Activated CD8-positive, alpha-beta memory T cell treated with anti-CD3 and anti-CD28 coated beads, Interleukin-2, amount 10 ng/mL, durations not matched to agents 7 days and 5 days (primary cell): ENCODE data around the gene KCNMB3. TPM values are rescaled to one million over a fixed set of nuclear protein-coding genes. Genes with fewer than 3 reads are reported as not detected.
"Not testable (repeated sequence)": the region's sequence is repeated elsewhere in the genome, so short reads cannot be mapped to it uniquely, and the experiment has no call there.

ENCODE experiments used
- ATAC-seq: fragments of 150-1000 bp; cut with Tn5 transposase; one replicate; pipeline ENCODE4 v1.10.0; 2021; ENCODE audit warnings: moderate library complexity
- CTCF ChIA-PET: fragments of 350-600 bp; sonication (Branson Sonifier 250); formaldehyde crosslinking; loops from one replicate; lab custom pipeline; 2021; ENCODE audit warnings: antibody characterized with exemption; lab: Charles Lee
- DNase-seq: peaks from one replicate; pipeline ENCODE4 v3.0.0-alpha.2; 2020
- H3K27ac Mint-ChIP-seq: one replicate; pipeline ENCODE4 v1.8.0; 2021; ENCODE audit warnings: mild to moderate bottlenecking, mixed read lengths
- H3K27me3 Mint-ChIP-seq: one replicate; pipeline ENCODE4 v1.8.0; 2021; ENCODE audit warnings: mixed read lengths
- H3K36me3 Mint-ChIP-seq: one replicate; pipeline ENCODE4 v1.8.0; 2021; ENCODE audit warnings: mild to moderate bottlenecking, mixed read lengths
- H3K4me1 Mint-ChIP-seq: one replicate; pipeline ENCODE4 v1.8.0; 2021; ENCODE audit warnings: mixed read lengths
- H3K4me3 Mint-ChIP-seq: one replicate; pipeline ENCODE4 v1.8.0; 2021; ENCODE audit warnings: mild to moderate bottlenecking, moderate library complexity, mixed read lengths
- H3K9me3 Mint-ChIP-seq: one replicate; pipeline ENCODE4 v1.8.0; 2022; ENCODE audit warnings: low read depth, mixed read lengths
- total RNA-seq, 2 experiments: library from RNA; stranded (reverse); gene quantifications; one replicate each; pipeline ENCODE4 v1.2.3, GENCODE V29; 2021

Gene KCNMB3
- total RNA-seq, 2 experiments from 2014 or later = 1.4 TPM

DNA sequence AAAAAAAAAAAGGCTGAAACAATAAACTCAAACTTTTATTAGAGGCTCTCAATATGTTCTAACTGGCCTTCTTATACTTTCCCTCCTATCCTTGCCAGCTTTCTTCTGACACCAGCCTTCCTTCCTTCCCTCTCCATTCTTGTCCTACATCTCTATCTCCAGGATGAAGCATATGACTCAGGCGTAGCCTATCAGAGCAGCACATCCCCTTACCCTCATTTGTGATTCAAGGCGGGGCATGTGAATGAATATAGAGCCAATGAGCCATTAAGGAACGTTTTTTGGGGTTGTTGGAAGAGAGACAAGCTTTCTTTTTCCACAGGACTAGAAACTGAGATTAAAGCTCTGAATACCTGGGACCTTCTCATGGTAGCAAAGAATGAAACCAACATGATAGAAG, 25.1 kb upstream of the KCNMB3 start:
- no peak overlapping the region for H3K27ac Mint-ChIP-seq
- peaks cover 27% of the 10 kb centered on the region for H3K27me3 Mint-ChIP-seq
- no peak for DNase-seq
- no peak for ATAC-seq
- CTCF ChIA-PET = interaction anchor here (1.3 kb wide), 1 partner anchor 14 kb away, joined by 5 read pairs; no protein-coding TSS in a partner anchor
- no peaks in the 10 kb centered on the region for H3K9me3 Mint-ChIP-seq
- H3K36me3 Mint-ChIP-seq = no peaks in the 10 kb centered on the region
- H3K4me1 Mint-ChIP-seq = no peaks in the 10 kb centered on the region
- H3K4me3 Mint-ChIP-seq = no peak overlapping the region

DNA sequence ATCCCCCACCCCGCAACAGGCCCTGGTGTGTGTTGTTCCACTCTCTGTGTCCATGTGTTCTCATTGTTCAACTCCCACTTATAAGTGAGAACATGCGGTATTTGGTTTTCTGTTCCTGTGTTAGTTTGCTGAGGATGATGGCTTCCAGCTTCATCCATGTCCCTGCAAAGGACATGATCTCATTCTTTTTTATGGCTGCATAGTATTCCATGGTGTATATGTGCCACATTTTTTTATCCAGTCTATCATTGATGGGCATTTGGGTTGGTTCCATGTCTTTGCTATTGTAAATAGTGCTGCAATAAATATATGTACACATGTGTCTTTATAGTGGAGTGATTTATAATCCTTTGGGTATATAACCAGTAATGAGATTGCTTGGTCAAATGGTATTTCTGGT, 23.5 kb upstream of the KCNMB3 start:
- peaks cover 27% of the 10 kb centered on the region for H3K27me3 Mint-ChIP-seq
- not testable (repeated sequence) for H3K9me3 Mint-ChIP-seq, ATAC-seq, H3K4me3 Mint-ChIP-seq, DNase-seq, H3K4me1 Mint-ChIP-seq, H3K36me3 Mint-ChIP-seq, H3K27ac Mint-ChIP-seq
- CTCF ChIA-PET = interaction anchor here (0.6 kb wide), 1 partner anchor 1183 kb away, joined by 3 read pairs; no protein-coding TSS in a partner anchor

DNA sequence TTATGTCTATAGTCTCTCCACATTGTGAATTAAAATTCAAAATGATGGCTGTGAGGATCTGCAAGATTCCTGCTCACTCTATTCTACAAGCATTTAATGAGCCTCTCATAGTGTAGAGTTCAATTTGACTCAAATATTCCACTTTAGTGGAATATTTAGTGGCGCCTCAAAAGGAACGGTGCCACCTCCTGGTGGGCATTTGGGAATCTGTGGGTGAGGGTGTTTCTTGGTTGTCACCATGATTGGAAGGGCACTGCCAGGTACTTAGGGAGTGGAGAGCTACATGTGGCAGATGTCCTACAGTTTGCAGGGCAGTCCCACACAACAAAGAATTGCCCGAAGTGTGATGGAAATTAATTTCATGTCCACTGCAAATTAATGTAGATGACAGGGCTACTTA, 21.5 kb upstream of the KCNMB3 start:
- CTCF ChIA-PET = interaction anchor here (0.8 kb wide), 1 partner anchor 10 kb away, joined by 3 read pairs; no protein-coding TSS in a partner anchor
- Mint-ChIP-seq H3K27me3 (peaks cover 18% of the 10 kb centered on the region), H3K27ac (no peak overlapping the region), H3K9me3 (no peaks in the 10 kb centered on the region), H3K4me1 (no peaks in the 10 kb centered on the region), H3K36me3 (no peaks in the 10 kb centered on the region), H3K4me3 (no peak overlapping the region)
- DNase-seq (no peak), ATAC-seq (no peak)

GRCh38 chr3:179269152-179269707, 18.3 kb upstream of the KCNMB3 start:
- ATAC-seq (no peak), DNase-seq (no peak)
- Mint-ChIP-seq H3K36me3 (no peaks in the 10 kb centered on the region), H3K4me3 (no peak overlapping the region), H3K27ac (no peak overlapping the region), H3K4me1 (peaks cover 9% of the 10 kb centered on the region), H3K9me3 (no peaks in the 10 kb centered on the region), H3K27me3 (peaks cover 18% of the 10 kb centered on the region)
- CTCF ChIA-PET = interaction anchor here (0.9 to 1.3 kb wide), 3 partner anchors 8 to 123 kb away, joined by 3 to 4 read pairs (median 3); no protein-coding TSS in a partner anchor

DNA sequence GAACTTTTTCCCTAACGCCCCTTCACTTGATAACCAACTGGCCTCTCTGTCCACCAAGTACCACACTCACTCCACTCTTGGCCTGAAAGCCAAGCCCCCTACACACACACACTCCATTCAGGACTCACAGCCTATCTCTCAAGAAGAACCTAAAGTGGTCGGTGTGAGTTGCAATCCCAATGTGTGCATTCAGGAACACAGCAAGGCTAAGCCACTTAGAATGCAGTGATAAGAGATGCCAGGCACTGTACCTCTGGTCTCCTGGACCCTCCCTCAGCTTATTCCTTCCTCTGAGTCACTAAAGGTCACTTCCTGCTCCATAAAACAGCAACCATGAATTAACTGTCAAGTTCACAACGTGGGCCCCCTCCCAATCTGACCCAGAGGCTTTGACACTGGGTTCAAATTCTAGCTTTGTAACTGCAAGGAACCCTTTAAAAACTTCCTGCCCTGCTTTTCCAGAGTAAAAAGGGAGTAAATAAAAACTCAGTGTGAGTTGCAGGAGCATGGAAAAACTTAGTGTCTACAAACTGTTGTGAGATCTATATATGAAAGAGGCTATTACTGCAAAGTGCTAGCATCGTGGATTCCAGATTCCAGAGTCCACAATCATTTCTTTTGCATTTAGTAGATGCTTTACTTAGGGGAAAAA, 17.6 kb upstream of the KCNMB3 start:
- no peaks in the 10 kb centered on the region for H3K36me3 Mint-ChIP-seq
- H3K4me3 Mint-ChIP-seq = no peak overlapping the region
- no peak for ATAC-seq
- peaks cover 20% of the 10 kb centered on the region for H3K27me3 Mint-ChIP-seq
- peaks cover 9% of the 10 kb centered on the region for H3K4me1 Mint-ChIP-seq
- CTCF ChIA-PET = interaction anchor here (0.9 kb wide), 1 partner anchor 9 kb away, joined by 3 read pairs; no protein-coding TSS in a partner anchor
- no peak overlapping the region for H3K27ac Mint-ChIP-seq
- no peaks in the 10 kb centered on the region for H3K9me3 Mint-ChIP-seq
- DNase-seq = no peak

- CTCF ChIA-PET = no interaction called here
- Mint-ChIP-seq H3K27ac (no peak overlapping the region), H3K36me3 (no peaks in the 10 kb centered on the region)
Measured at GRCh38 chr3:179266701-179267211, 15.8 kb upstream of the KCNMB3 start.

DNA sequence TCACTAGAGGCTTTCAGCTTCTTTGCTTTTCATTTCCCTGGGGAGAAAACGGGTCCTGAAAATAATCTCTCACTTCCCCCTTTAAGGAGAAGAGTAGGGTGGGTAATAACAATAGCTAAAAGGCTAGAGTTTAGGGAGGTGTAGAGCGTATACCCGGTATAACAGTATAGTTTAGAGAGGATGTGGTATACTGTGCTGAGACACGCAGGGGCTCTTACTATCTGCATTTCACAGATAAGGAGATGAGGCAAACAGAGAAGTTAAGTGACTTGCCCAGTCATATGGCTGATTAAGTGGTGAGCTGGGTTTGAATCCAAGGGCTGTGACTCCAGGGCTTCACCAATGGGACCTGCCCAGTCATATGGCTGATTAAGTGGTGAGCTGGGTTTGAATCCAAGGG, 15.0 kb upstream of the KCNMB3 start:
- DNase-seq = peak; percentile 51
- H3K27ac Mint-ChIP-seq = no peak overlapping the region
- peaks cover 17% of the 10 kb centered on the region for H3K4me1 Mint-ChIP-seq
- H3K4me3 Mint-ChIP-seq = no peak overlapping the region
- no peaks in the 10 kb centered on the region for H3K36me3 Mint-ChIP-seq
- ATAC-seq = peak; percentile 37
- CTCF ChIA-PET = no interaction called here
- peaks cover 20% of the 10 kb centered on the region for H3K27me3 Mint-ChIP-seq
- no peaks in the 10 kb centered on the region for H3K9me3 Mint-ChIP-seq

More at GRCh38 chr3:179266701-179267211, 15.8 kb upstream of the KCNMB3 start:
- Mint-ChIP-seq H3K4me3 (no peak overlapping the region), H3K9me3 (no peaks in the 10 kb centered on the region), H3K4me1 (peaks cover 13% of the 10 kb centered on the region), H3K27me3 (peaks cover 20% of the 10 kb centered on the region)
- ATAC-seq = no peak
- no peak for DNase-seq

- peaks cover 20% of the 10 kb centered on the region for H3K27me3 Mint-ChIP-seq
- CTCF ChIA-PET = no interaction called here
Measured at GRCh38 chr3:179265092-179265491, 14.2 kb upstream of the KCNMB3 start.

GRCh38 chr3:179264449-179264848, 13.5 kb upstream of the KCNMB3 start:
- peaks cover 20% of the 10 kb centered on the region for H3K27me3 Mint-ChIP-seq
- CTCF ChIA-PET = no interaction called here
- peaks cover 28% of the 10 kb centered on the region for H3K4me1 Mint-ChIP-seq
- DNase-seq = no peak
- H3K4me3 Mint-ChIP-seq = no peak overlapping the region
- peaks cover 6% of the 10 kb centered on the region for H3K36me3 Mint-ChIP-seq
- no peak overlapping the region for H3K27ac Mint-ChIP-seq
- peaks cover 5% of the 10 kb centered on the region for H3K9me3 Mint-ChIP-seq
- no peak for ATAC-seq

More at GRCh38 chr3:179265092-179265491, 14.2 kb upstream of the KCNMB3 start:
- Mint-ChIP-seq H3K9me3 (peaks cover 2% of the 10 kb centered on the region), H3K36me3 (peaks cover 6% of the 10 kb centered on the region), H3K27ac (no peak overlapping the region), H3K4me1 (peaks cover 24% of the 10 kb centered on the region), H3K4me3 (no peak overlapping the region)
- no peak for ATAC-seq
- DNase-seq = no peak

DNA sequence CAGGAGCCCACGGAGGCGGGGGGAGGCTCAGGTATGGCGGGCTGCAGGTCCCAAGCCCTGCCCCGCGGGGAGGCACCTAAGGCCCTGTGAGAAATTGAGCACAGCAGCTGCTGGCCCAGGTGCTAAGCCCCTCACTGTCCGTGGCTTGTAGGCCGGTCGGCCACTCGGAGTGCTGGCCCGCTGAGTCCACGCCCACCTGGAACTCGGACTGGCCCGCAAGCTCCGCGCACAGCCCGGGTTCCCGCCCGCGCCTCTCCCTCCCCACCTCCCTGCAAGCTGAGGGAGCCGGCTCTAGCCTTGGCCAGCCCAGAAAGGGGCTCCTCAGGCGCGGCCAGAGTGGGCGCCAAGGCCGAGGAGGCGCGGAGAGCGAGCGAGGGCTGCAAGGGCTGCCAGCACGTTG, 12.2 kb upstream of the KCNMB3 start:
- no peak overlapping the region for H3K27ac Mint-ChIP-seq
- peaks cover 5% of the 10 kb centered on the region for H3K9me3 Mint-ChIP-seq
- H3K4me3 Mint-ChIP-seq = no peak overlapping the region
- no peak for ATAC-seq
- peaks cover 20% of the 10 kb centered on the region for H3K27me3 Mint-ChIP-seq
- CTCF ChIA-PET = interaction anchor here (1.4 kb wide), 1 partner anchor 13 kb away, joined by 5 read pairs; no protein-coding TSS in a partner anchor
- peaks cover 36% of the 10 kb centered on the region for H3K4me1 Mint-ChIP-seq
- no peak for DNase-seq
- peaks cover 6% of the 10 kb centered on the region for H3K36me3 Mint-ChIP-seq

DNA sequence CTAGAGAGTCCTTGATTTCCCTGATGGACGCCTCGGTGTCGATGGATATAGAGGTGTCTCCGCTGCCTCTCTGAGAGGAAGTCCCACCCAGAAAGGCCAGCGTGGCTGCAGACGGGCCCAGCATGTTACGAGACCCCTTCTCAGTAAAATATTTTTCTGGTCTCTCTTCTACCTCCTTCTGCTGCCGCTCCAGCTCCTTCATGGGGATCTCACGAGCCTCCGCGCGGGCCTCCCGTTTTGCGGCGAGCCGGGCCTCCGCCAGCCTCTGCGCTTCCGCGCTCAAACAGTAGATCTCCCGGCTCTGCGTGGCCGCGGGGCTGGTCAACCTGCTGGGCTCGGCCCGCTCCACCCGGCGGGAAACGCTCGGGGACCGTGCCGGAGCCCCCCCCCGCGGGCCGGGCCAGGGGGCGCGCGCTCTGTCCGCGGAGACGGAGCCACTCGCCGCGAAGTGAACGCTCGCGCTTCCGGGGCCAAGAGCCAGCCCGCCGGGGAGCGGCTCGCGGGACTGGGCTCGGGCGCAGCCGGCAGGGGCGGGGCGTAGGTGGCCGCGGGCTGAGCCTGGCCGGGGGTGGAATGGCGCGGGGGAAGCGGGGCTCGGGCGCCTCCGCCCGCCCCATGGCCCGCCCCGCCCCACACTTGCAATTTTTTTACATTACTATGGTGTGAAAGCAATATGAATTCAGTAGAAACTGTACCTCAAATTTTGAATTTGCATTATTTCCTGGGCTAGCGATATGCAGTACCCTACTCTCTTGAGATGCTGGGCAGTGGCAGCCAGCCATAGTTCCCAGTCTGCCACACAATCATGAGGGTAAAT, 10.2 kb upstream of the KCNMB3 start:
- peaks cover 6% of the 10 kb centered on the region for H3K36me3 Mint-ChIP-seq
- H3K27me3 Mint-ChIP-seq = peaks cover 14% of the 10 kb centered on the region
- peaks cover 34% of the 10 kb centered on the region for H3K4me1 Mint-ChIP-seq
- H3K4me3 Mint-ChIP-seq = peak overlapping the region; percentile 74
- CTCF ChIA-PET = interaction anchor here (0.7 to 1.4 kb wide), 4 partner anchors 9 to 112 kb away, joined by 3 to 4 read pairs (median 4); no protein-coding TSS in a partner anchor
- H3K9me3 Mint-ChIP-seq = peaks cover 5% of the 10 kb centered on the region
- ATAC-seq (peak; percentile 99), DNase-seq (peak; percentile 82)
- H3K27ac Mint-ChIP-seq = peak overlapping the region; percentile 19

- DNase-seq, H3K36me3 Mint-ChIP-seq, ATAC-seq, H3K9me3 Mint-ChIP-seq, H3K27ac Mint-ChIP-seq: not testable (repeated sequence)
- peaks cover 28% of the 10 kb centered on the region for H3K4me1 Mint-ChIP-seq
- H3K4me3 Mint-ChIP-seq = peak overlapping the region; percentile 74
- H3K27me3 Mint-ChIP-seq = peaks cover 12% of the 10 kb centered on the region
- CTCF ChIA-PET = interaction anchor here (1.1 kb wide), 1 partner anchor 111 kb away, joined by 3 read pairs; no protein-coding TSS in a partner anchor
Measured at GRCh38 chr3:179259959-179260756, 9.2 kb upstream of the KCNMB3 start.
